GM12878 (cell line): Measurements from ENCODE around the gene USP36.

Source experiments
- CTCF ChIP-seq, 3 experiments: IDR thresholded peaks in 2 of 3; conservative IDR thresholded peaks in 1 of 3; 2 replicates each; pipeline ENCODE4 v1.5.1; 2011; ENCODE audit warnings: low read depth in 3 of 3, low read length in 3 of 3, mild to moderate bottlenecking in 3 of 3, control low read depth in 2 of 3, moderate library complexity in 2 of 3, inconsistent platforms in 1 of 3, mixed read lengths in 1 of 3; ENCODE audit not compliant: control insufficient read depth in 2 of 3, insufficient read depth in 1 of 3; ENCODE audit errors: extremely low read depth in 1 of 3
- MYC ChIP-seq: IDR thresholded peaks from 2 replicates; pipeline ENCODE4 v1.6.1; 2011; ENCODE audit warnings: mild to moderate bottlenecking, low read length, moderate library complexity, inconsistent platforms; ENCODE audit not compliant: insufficient read depth, insufficient replicate concordance, insufficient read length, severe bottlenecking
- POLR2A ChIP-seq: IDR thresholded peaks from 2 replicates; pipeline ENCODE4 v1.6.1; 2011; ENCODE audit warnings: low read depth, mild to moderate bottlenecking, low read length
- POLR2AphosphoS5 ChIP-seq: IDR thresholded peaks from 2 replicates; pipeline ENCODE4 v1.6.1; 2011; ENCODE audit warnings: mild to moderate bottlenecking, low read length, inconsistent platforms
- SRF ChIP-seq, 2 experiments: IDR thresholded peaks; 2 replicates each; pipeline ENCODE4 v1.6.1; 2011; ENCODE audit warnings: low read depth in 2 of 2, low read length in 2 of 2, mild to moderate bottlenecking in 1 of 2, moderate library complexity in 1 of 2
- TF ChIP-seq, protein P1 (sequence below): IDR thresholded peaks from 2 replicates; pipeline ENCODE4 v1.6.1; 2012; ENCODE audit warnings: mild to moderate bottlenecking, low read depth, low read length
- TF ChIP-seq, protein P2 (sequence below): IDR thresholded peaks from 2 replicates; pipeline ENCODE4 v1.6.1; 2012; ENCODE audit warnings: low read depth, low read length, improper control_type of control experiment

- TF ChIP-seq CTCF (IDR thresholded peaks at IDR 0.05 in 2 of 3, conservative IDR thresholded peaks at IDR 0.05 in 1 of 3; ENCODE audit: control insufficient read depth in 2 of 3, extremely low read depth in 1 of 3, insufficient read depth in 1 of 3, low read depth in 3 of 3, low read length in 3 of 3) (no peak), SRF (IDR thresholded peaks at IDR 0.05; ENCODE audit: low read depth in 2 of 2, low read length in 2 of 2) (no peak), MYC (no peak), POLR2A (no peak), POLR2AphosphoS5 (no peak)
- TF ChIP-seq, protein P1, sequence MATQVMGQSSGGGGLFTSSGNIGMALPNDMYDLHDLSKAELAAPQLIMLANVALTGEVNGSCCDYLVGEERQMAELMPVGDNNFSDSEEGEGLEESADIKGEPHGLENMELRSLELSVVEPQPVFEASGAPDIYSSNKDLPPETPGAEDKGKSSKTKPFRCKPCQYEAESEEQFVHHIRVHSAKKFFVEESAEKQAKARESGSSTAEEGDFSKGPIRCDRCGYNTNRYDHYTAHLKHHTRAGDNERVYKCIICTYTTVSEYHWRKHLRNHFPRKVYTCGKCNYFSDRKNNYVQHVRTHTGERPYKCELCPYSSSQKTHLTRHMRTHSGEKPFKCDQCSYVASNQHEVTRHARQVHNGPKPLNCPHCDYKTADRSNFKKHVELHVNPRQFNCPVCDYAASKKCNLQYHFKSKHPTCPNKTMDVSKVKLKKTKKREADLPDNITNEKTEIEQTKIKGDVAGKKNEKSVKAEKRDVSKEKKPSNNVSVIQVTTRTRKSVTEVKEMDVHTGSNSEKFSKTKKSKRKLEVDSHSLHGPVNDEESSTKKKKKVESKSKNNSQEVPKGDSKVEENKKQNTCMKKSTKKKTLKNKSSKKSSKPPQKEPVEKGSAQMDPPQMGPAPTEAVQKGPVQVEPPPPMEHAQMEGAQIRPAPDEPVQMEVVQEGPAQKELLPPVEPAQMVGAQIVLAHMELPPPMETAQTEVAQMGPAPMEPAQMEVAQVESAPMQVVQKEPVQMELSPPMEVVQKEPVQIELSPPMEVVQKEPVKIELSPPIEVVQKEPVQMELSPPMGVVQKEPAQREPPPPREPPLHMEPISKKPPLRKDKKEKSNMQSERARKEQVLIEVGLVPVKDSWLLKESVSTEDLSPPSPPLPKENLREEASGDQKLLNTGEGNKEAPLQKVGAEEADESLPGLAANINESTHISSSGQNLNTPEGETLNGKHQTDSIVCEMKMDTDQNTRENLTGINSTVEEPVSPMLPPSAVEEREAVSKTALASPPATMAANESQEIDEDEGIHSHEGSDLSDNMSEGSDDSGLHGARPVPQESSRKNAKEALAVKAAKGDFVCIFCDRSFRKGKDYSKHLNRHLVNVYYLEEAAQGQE, result no peak
- TF ChIP-seq, protein P2, sequence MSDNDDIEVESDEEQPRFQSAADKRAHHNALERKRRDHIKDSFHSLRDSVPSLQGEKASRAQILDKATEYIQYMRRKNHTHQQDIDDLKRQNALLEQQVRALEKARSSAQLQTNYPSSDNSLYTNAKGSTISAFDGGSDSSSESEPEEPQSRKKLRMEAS, result no peak
These were observed 3.8 kb upstream of the USP36 start for GRCh38 chr17:78844301-78845005.
